ENCODE results near the gene MLKL.
A peak's percentile ranks its signal among the peaks of the same experiment; 100 is the strongest.

The MLKL gene

DNA sequence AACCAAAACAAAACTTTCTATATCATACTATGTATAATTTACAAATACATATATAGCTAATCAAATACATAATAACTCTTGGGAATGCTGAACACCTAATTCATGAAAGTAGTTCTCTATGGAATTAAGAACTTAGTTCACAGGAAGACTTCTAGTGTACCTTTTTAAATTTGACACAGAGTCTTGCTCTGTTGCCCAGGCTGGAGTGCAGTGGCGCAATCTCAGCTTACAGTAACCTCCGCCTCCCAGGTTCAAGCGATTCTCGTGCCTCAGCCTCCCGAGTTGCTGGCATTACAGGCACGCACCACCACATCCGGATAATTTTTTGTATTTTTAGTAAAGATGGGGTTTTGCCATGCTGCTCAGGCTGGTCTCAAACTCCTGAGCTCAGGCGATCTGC is 58.7 kb downstream of the MLKL start:
- no peak for DNase-seq

DNA sequence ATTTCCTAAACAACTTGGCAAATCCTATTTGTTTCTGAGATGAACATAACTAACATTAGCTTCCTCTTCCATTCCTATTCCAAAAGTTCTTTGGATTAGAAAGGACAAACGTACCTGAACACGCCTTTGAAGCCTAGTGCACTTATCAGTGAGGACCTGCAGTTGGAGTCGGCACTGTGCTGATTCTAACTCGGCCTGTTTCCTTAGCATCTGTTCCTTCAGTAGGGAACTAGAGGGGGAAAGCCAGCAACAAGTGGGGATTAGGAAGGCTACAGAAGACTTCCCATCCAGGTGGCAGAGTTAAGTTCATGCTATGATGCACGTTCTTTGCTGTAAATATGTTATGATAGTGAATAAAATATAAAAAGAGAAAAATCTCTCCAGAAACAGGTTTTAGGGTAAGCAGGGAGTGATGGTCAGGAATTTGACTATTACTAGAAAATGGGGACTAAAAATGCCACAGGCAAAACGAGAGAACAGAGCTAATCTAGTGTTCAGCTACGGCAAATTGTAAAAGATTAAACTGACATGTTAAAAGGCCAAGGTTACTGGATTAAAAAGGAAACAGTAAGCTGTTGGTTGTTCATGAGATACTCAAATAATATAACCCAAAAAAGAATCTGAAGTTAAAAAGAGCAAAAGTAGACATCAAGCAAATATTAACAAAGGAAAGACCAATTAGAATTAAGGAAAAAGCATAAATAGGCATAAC is 62.8 kb downstream of the MLKL start:
- DNase-seq, result no peak

DNA sequence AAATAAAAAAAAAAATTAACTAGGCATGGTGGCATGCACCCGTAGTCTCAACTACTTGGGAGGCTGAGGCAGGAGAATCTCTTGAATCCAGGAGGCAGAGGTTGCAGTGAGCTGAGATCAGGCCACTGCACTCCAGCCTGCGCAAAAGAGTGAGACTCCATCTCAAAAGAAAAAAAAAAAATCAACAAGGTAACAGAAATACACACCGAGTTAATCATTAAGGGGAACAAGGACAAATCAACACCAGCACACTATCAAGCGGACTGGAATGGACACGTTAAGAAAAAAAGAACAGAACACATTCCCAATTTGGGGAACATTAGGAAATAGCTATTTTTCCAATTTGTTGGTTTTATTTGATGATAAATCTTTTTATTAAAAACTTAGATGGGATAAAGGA is 65.4 kb downstream of the MLKL start:
- DNase-seq, result no peak

- no peak for DNase-seq
Observed at GRCh38 chr16:74633686-74634085, 67.0 kb downstream of the MLKL start.

- DNase-seq, result no peak
Observed at GRCh38 chr16:74627506-74628220, 73.0 kb downstream of the MLKL start.

DNA sequence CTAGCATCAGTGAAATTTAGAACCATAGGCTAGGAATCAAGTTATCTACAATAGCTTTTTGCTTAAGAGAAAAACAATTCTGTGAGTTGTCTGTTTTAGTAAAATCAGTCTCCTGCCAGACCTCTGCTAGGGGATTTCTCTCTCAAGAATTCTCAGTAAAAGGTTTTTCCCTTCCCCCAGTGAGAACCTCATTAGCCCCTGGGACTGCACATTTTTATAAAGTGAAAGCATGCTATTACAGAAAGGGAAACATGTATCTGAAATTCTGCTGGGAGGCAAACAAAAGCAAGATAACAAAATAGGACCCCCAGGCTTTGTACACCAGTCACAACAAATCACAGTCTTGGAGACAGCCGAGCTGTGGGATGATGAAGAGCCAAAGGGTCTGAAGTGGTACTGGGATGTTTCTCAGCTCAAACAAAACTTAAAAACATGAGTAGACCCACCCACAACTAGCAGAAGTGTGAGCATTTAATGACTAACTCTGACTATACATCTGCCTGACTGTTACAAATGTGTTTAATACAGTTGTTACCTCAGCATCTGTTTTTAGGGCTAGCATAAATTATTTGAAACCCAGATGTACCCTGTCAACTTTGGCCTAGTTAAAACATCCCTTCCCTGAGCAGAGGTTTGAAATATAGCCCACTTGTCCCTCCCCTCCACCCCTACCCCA is 73.8 kb downstream of the MLKL start:
- no peak for DNase-seq

- no peak for DNase-seq
Observed at GRCh38 chr16:74625500-74626350, 74.9 kb downstream of the MLKL start.

DNA sequence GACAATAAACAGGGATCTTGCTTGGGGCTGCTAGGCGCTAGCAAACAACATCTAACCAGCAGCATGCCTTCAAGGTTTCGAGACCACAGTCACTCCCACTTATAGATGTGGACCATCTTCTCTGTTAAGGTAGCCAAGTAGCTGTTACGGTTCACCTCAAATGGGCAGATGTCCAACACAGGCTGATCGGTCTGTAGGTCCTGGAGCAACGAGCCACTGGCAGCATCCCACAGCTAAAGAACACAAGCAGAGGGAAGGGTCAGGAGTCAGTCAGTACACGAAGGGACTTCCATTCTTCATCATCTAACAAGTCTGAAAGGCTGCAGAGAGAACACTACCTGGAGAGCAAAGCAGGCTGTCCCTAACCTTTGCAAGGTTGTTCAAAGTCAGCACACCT is 76.8 kb downstream of the MLKL start:
- DNase-seq, result no peak

- peak in 1 of 2 donors; percentile 8 for DNase-seq
Observed at GRCh38 chr16:74623214-74623838, 77.3 kb downstream of the MLKL start.

DNA sequence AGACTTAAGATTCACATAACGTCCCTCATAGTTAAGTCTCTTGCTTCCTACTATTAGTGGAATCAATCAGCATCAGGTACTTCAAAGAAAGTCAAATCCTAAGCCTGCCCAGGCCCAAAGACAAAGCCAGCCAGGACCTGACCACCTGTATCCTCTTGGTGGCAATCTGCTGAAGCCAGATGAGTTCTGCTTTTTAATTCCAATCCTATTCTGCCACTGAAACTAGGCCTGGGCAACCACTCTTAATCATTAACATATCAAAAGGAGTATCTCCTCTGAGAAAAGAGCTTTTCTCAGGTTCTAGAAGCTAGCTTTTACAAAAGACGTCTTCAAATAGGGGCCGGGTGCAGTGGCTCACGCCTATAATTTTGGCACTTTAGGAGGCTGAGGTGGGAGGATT is 78.7 kb downstream of the MLKL start:
- no peak for DNase-seq

Measured in activated CD4-positive, alpha-beta T cell treated with anti-CD3 and anti-CD28 coated beads for 4 hours (primary cell).